HG03457 (cell line): ENCODE measurements around the gene PTPRJ.

ENCODE experiments used
- ATAC-seq: cut with Tn5 transposase; IDR thresholded peaks from one replicate; pipeline ENCODE4 v1.9.1; 2021; ENCODE audit warnings: moderate number of reproducible peaks; ENCODE audit not compliant: unreplicated experiment

PTPRJ gene

DNA sequence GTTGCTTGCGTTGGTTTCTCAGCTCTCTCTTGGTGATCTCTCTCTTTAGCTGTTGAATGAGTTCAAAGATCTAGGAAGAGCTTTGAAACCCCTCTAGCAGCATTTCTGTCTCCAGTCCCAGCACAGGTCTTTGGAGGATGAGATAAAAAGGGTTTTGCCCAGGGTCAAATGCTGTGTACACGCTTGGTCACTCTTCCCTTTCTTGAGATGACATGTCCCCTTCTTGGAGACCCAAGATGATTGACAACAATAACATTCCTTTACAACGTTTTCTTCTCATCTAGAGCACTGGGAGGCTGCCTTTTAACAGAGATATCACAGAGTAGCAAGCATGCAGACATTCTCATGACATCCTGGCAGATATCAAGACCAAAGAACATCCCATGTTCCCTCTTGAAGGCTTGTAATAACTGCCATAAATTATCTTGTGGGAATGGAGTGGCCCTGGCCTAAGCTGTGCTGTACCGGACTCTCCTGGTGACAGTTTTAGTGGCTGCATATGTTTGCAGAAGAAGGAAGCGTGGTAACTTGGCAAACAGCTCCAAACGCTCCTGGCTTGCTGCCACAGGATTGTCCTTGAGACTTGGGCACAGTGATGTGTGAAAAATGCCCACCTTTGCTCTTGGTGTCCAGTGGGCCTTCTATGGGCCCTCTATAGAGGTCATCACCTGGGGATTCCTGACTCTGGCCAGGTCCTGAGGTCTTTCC, 107.8 kb downstream of the PTPRJ start:
- no peak for ATAC-seq

DNA sequence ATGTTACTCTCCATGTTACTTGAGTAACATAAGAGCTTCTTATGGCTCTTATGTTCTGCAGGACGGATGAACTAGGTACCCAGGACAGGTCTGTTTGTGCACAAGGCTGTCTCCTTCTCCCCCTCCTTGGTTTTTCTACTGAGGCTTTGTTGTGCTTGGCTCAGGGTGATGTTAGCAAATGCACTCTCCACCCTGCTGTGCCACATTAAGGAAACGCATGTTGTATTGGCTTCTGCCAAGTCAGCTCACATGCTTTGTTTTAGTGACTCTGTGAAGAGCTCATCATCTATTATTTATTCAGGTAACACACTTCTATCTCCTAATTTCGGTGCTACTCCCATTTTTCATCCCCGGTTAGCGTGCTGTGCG, 108.3 kb downstream of the PTPRJ start:
- ATAC-seq, result no peak

DNA sequence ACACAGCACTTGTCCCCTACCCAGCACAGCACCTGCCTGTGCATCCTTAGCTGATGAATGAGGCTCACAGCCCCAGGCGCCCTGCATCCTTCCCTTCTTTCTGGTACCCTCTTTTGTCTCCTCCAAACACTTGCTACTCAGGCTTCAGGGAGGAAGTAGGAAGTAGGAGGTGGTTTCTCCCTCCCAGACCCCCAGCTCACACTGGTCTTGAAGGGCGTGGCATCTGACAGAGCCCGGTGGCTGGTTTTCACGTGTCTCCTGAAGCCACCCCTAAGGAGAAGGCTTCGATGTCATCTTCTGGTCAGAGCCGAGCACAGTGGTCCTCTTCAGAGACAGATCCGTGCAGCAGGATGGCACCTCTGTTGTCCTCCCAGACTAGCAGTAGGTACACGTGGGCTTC, 109.8 kb downstream of the PTPRJ start:
- ATAC-seq, result no peak

DNA sequence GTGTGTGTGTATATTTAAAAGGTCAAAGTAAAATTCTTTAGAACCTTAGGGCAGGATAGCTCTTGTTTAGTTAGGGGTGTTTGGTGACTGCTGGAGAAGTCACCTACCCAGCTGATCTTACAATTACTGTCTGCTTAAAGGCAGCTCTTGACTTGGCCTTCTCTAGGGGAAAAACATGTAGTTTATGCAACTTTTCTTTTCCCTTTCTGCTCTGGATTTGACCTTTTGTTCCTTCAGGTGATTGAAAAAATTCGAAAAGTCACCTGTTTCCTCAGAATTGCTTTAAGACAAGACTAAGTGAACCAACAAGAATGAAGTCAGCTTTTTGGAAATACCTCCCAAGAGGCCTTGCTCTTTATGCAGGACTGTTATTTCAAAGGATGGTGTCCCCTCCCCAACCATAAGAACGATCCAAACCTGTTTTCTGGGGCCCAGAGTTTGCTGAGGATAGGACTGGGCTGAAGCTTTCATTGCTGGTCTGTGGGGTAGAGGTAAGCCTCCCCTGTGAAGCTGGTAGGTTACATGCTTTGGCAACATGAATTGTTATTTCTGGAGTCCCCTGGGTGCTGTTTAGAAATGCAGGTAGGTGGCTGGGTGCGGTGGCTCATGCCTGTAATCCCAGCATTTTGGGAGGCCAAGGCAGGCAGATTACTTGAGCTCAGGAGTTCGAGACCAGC, 111.2 kb downstream of the PTPRJ start:
- ATAC-seq, result no peak

DNA sequence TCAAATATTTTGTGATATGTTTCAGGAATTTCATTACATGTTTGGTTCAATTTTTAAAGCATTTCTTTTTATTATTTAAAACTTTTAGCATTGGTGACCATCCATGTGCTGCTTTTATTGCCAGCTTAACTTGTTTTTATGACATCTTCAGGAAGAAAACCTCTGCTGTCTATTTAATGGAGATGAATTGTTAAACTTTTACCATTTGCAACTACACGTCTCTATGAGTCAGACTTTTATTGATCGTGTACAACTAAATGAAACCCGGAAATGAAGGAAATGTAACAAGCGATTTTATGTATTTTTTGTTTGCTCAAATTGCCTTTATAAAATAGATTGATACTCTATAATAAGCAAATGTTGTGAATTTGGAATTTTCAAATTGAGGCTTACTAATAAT, 113.0 kb downstream of the PTPRJ start:
- ATAC-seq, result no peak

DNA sequence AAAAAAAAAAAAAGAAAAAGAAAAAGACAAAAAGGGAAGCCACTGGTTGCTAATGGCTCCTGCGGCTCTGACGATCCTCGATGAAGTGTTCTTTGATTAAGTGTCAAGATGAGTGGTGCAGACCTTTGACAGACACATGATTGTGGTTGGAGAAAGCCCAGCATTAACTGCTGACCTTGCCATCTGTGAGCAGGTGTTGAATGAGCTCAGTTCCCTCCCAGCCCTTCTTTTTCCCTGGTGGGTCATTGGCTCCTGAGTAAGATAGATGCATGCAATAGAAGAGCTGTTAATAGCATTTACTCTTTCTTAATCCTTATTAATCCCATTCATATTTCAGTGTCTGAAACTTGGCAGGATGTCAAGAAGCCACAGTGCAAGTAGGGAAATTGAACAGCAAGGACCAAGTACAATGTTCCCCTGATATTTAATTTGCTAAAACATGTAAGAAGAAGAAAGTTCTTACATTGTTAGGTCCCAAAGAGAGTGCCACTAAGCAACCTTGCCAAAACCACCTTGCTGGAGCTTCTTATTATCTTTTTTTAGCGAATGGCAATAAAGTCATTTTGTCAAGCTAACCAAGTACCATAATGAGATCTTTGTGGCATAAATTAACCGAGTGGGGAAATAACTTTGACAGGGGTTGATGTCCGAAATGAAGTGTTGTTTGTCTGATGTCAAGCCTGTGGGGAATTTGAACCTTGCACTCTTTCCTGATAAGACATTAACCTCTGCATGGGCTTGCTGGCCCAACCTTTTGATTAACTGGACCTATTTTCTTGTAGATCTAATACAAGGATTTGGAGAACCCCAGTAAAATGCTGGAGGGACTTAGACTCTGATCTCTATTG, 113.7 kb downstream of the PTPRJ start:
- ATAC-seq, result no peak

DNA sequence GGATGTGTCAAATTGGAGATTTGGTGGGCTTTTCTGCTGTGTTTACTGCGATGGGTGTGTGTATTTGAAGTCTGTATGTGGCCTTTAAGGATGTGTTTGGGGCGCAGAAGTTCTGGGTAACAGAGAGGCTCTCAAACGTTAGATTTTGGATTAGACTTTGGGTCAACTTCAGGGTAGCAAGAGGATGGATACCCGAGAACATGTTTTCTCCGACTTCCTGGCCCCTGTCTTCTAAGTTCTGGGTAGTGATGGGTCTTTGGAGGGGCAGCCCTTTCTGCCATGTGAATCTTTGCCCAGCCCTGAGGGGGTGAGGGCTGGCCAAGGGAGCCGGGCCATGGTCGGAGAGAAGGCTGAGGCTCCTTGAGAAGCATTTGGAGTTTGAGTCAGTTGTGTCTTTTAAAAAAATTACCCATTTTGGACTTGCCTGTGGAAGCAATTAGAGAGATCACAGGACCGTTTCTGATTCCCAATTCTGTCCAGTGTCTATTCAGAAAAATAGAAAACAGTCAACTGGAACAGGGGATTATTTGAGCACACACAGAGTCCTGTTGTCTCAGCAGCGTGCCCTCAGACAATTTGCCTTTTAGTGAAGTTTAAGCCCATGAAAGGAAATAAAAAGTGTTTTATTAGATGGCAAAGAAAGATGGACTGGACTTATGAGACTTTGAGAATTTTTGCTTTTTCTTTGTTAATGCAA, 114.4 kb downstream of the PTPRJ start:
- ATAC-seq, result no peak

DNA sequence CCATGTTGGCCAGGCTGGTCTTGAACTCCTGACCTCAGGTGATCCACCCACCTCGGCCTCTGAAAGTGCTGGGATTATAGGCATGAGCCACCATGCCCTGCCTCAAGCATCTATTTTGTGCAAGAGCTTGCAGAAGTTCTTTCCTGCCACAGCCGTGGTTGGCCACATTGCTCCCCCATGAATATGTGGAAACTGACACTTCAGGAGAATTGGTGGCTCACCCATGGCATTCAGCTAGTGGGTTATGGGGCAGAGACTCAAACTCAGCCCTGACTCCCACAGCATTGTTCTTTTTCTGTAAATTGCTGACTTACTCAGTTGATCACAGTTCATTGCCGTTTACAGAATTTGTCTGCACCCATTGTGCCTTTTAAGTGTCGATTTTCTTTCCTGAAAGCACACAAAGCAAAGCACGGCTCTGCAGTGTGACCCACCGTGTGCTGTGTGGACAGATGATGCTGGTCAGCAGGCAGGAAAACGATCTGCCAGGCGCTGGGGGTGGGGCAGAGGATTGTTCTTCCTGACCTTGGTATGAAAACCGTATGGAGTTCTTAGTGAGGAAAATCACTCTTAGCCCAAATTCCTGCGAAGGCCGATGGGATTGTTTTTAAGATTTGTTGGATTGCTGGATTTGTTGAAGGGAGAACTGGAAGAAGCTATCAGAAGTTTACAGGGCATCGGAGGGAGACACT, 115.6 kb downstream of the PTPRJ start:
- ATAC-seq, result no peak

DNA sequence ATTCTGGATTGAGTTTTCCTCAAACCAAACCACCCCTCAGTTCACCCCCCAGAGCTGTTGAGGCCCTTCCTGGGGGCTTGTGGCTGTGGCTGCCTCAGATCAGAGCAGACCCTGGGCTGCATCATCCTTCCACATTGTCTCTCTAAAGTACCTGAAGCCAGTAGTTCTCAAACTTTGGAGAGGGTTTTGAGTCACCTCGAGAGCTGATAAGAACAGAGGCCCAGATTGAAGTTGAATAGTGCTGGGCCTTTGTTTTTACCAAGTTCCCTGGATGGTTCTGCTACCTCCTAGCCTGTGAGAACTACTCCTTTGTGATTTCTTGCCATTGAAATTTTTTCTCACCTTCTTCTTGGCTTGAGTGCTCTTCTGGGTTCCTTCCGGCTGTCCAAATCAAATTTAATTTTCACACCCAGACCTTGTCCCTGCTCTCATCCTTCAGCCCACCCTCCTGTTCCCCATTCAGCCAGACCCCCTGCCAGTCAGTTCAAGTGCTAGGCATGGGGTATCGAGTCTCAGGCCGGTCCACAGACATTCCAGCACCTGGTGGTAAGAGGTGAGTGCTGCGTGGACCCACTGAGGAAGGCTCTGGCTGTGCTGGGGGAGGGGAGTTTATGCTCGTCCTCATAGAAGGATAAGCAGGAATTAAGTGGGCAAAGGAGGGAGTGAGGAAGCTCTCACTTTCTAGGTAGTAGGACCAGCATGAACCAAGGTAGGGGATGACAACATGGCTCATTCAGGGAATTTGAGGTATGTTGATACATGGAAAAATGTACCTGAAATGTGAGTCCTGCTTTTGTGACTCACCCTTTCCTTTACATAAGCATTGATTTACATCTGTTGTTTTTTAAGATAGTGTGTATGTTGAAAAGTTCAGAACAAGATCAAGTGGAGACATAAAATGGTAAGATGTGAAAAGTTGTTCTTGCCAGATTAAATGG, 116.5 kb downstream of the PTPRJ start:
- no peak for ATAC-seq

DNA sequence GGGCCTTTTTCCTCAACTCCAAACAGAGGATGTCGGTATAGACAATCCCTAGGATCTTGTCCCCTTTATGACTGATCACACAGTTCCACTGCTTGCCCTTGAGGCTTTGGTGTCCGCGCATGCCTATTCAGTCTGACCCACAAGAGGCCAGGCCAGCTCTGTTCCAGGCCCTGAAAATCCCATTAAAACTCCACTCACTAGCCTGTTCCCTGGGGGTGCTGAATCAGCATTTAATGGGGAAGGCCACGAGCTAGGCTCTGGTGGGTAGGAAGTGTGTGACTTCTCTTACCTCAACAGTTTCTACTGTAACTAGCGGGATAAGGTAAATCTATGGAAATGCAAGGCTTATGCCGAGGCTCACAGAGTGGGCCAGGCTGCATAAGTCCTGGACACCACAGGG, 117.7 kb downstream of the PTPRJ start:
- ATAC-seq, result no peak

DNA sequence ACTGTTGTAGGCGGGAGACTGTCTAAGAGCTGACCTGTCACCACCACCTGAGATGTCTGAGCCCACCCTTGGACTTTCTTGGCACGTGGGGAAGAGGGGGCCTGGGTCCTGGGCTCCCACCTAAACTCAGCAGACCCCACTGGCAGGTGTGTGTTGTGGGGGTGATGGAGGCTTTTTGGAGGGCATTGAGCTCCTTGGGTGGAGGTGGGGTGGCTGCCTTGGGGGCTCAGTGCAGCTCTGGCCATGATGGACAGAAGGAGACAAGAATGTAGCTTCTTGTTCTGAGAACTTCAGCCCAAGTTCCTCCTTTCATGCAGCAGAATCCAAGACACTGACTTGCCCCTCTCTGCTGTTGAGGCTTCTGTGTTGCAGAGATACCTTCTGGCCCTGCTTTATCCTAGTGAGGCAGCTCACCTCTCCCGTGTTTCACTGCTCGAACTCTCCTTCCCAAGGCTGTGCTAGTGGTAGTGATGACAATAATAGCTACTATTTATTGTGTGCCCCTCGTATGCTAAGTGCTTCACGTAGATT, 119.6 kb downstream of the PTPRJ start:
- ATAC-seq, result no peak

DNA sequence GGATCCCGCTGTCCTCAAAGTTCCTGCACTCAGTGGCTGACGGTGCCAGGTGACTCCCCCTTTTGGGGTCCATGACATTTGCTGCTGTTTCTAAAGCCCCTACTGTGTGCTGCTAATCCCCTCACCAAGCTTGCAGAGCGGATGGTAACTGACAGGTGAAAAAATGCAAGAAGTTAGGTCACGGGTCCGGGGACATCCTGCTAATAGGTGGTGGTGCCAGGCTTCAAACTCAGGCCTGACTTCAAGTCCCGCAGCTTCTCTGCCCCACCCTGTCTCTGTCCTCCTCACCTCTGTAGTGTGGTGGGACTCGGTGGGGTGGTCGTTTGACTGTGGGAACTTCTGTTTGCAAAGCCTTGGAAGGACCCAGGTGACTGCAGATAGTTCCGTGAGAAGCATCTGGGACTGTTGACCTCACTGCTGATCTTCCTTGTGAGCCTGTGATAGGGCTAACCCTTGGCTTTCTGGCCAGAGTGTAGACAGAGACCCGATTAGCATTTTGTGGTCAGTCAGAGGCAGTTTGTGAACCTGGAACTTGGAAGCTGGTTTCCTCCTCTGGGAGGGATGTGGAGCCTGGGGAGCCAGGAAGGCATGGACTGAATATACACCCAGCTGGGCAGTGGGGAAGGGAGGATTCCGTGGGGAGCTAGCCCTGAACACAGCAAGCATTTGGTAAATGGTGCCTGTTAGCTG, 120.8 kb downstream of the PTPRJ start:
- no peak for ATAC-seq

DNA sequence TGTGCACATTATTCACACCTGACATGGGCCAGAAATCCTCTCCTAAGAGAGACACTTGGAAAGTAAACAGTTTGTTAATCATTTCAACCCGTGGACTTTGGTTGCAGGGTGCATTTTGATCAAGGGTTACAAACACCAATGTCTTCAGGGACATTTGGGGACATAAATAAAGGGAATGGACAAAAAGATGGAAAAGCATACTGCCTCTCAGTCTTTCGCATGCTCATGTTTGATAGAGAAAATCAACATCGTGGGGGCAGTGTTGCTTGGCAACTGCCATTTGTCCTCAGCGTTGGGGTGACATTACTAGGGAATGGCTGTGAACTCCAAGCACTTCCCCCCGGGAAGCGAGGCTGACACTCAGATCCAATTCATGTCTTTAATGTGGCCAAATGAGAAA, 121.6 kb downstream of the PTPRJ start:
- ATAC-seq, result no peak

DNA sequence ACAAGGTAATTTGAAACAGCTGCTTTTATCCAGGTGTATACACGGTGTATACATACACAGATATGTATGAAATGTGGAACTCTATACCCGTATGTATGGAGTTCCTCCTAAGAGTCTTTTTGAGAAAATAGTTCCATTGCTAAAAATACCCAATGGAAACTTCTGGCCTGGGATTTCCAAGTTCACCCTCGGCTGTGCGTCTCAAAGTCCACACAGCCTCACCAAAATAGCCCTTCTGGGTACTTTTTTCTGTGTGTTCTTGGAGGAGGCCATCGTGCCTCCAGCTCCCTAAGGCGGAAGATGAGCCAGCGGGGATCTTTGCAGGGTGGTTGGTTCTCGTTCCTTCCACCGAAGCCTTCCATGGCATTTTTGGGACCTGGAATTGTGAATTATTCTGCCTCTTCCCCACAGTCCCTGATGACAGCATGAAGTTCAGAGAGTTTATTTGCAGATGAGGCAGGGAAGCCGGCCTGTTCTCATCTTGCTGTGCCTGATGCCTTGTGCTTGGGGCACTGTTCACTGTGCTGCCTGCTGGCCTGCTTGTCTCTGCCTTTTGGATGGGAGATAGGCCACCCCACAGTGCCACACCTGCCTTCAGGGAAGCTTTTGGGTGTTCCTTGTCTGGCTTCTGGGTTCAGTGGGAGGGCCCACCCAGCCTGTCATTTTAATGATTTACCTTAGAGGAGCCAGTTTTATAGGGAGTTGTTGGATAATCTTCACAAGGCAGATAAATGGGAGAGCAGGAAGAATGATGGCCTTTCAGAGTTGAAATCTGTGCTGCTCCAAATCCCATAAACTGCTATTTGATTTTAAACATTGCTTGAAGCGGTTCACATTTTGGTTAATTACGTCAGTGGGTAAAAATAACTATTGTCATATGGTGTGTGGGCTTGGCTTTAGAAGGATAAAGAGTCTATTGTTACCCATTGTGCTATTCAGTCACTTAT, 123.5 kb downstream of the PTPRJ start:
- no peak for ATAC-seq

DNA sequence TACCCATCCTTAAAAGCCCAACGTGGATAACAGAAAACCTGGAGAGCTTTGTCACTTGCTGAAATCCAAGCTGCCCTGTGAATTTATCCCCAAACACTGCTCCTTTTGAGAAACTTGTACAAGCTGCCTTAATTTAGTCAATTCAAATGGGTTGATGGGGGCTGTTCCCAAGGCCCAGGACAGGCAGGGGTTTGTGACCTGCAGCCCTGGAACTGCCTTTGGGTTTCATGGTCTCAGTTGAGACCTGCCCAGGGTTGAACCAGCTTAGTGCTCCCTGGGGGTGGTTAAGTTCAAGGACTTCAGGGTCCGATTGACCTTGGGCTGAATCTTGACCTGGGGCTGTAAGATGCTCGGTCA, 124.2 kb downstream of the PTPRJ start:
- no peak for ATAC-seq

DNA sequence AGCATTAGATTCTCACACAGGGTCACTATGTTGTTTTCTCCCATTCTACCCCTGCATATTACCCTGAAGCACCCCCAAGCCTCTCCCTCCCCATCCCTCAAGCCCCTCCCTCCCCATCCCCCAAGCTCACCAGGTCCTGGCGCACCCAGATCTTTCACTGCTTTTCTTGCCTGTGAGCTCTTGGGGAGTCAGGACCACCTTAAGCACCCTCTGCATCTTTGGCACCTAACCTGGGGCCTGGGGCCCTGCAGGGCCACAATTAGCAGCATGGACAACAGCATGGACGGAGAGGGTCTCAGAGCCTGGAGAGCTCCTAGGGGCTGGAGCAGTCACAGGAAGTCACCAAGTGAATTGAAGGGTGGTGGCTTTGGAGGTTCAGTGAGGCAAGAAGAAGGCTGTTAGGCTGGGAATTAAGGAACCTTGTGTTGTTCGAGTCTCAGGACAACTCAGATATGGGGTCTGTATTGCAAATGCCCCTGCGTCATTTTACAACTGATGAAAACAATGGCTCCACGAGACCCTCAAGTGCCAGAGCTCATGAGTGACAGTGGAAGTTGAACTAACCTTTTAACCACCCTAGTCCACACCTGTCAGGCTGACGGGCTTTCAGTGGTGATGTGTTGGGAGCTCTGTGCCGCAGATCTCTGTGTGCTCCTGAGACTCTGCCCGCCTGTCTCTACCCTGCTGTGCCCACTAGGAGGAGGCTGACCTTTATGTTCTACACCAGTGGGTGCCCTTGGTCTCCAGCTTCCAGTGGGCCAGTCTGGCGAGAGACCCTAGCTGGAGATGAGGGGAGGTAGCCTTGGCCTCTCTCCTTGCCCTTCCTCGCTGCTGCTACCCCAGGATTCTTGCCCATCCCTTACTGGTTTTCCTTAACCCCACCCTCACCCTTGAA, 125.0 kb downstream of the PTPRJ start:
- ATAC-seq, result no peak

DNA sequence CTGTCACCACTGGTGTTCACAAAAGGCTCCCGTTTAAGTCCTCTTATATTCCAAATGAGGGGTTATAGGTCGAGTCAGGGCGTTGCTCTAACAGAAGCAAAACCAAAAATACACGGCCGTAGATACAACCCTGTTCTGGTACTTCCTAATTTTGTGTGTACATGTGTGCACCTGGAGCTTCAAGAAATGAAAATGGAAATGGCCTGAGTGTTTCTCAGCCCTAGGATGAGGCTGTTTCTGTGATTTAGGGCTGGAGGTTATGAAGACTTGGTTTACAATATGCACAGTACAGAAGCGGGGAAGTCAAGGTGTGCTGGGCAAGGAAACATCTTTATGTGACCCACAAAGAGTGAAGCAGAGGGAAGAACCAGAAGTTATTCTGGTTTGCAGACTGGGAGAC, 125.8 kb downstream of the PTPRJ start:
- no peak for ATAC-seq
